Hypothalamus (tissue), 51 donors: ENCODE measurements around the gene PHF21B.

Experiments used
- DNase-seq, 51 donors: peaks; one replicate each; lab custom pipeline; 2025; lab: John Stamatoyannopoulos, UW

The PHF21B gene

DNA sequence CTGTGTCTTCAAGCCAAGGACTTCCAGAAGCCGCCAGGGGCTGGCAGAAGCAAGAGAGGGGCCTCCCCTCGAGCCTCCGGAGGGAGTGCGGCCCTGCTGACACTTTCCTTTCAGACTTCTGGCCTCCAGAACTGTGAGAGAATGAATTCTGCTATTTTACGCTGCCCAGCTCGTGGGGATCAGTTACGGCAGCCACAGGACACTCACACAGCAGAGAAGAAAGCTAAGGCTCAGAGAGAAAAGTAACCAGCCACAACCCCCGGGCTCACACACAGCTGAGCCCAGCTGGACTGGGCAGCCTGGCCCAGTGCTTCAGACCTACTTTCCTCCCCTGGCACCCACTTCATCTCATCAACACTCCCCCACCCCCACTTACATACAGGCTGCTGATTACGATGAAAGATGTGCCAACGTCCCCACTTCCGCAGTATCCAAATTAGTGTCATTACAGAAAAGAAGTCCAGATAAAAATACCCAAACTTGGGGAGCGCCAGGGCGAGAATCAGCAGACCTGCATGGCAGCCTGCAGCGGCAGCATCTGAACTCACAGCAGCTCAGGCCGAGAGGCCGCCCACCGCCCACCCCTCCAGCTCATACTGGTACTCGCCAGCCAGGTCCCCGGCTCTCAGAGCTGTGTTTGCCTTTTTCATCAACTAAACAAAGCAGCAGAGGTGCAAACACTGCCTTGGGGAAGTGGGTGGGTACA, 15.3 kb downstream of the PHF21B start:
- DNase-seq: peak in 1 of 51 donors; percentile 54

DNA sequence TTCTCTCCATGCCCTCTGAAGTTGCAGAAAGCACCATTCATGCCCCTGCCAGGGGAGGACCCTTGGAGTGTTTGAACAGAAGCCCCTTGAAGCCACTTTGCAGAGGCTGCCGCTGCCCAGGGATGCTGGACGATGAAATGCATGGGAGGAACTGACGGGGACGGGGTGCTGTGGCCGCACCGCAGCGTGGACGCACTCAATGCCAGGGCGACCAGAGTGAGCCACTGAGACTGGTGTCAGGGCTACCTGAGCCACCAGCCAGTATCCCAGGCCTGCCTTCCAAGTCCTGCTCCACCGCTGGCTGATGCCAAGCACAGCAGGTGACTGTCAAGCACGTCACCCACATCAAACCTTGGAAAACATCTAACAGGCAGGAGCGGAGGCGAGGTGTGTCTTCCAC, 17.6 kb downstream of the PHF21B start:
- DNase-seq: no peak

DNA sequence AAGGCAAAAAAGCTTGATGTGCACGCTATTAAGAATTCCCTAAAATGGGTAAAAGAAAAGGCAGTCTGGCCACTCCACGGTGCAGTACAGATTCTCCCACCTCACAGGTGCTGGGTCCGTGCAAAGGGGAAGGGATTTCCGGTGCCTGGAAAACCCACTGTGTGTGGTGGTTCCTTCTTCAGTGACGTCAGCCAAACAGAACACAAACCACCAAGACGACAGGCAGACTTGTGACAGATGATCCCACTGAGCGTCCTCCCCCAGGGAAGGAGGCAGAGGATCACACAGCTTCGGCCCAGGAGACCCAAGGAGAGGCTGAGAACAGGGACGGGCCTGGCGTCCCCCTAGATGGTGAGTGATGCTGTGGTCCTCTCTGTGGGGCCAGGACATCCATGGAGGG, 18.6 kb downstream of the PHF21B start:
- no peak for DNase-seq

DNA sequence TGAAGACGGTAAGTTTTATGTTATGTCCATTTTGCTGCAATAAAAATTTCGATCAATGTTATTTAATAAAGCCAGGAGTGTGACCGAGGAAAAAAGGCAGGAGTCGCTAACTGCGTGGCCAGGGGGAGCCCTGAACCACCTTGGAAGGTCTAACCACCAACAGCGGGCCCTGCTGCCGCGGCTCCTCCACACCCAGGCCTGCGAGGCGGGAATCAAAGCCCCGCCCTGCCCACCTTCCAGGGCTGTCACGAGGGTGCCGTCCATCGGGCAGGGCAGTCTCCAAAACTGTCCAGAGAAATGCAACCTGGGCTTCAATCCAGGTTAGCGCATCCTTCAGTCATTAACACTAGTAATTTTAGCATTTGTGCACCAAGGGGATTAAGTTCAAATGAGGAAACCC, 19.0 kb downstream of the PHF21B start:
- no peak for DNase-seq

DNA sequence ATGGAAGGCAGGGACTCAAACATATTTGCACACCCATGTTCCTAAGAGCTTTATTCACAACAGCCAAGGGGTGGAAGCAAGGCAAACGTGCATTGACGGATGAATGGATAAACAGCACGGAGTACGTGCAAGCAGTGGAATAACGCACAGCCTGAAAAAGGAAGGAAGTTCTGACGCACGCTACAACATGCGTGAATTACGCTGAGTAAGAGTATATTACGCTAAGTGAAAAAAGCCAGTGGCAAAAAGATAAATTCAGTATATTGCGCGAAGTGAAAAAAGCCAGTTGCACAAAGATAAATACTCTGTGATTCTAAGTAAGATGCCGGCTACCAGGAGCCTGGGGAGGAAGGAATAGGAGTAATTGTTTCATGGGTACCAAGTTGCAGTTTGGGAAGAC, 19.5 kb downstream of the PHF21B start:
- no peak for DNase-seq

DNA sequence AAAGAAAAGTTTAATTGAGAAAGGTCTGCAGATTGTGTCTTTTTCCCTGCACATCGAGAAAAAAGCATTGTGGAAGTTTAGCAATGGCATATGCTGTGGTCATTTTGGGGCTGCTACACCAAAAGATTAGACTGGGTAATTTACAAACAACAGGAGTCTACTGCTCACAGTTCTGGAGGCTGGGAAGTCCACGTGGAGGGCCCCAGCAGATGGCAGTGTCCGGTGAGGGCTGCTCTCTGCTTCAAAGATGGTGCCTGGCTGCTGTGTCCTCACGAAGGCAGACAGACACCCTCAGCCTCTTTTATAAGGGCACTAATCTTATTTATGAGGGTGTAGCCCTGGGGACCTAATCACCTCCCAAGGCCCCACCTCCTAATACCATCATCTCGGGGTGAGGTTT, 21.1 kb downstream of the PHF21B start:
- DNase-seq: no peak

DNA sequence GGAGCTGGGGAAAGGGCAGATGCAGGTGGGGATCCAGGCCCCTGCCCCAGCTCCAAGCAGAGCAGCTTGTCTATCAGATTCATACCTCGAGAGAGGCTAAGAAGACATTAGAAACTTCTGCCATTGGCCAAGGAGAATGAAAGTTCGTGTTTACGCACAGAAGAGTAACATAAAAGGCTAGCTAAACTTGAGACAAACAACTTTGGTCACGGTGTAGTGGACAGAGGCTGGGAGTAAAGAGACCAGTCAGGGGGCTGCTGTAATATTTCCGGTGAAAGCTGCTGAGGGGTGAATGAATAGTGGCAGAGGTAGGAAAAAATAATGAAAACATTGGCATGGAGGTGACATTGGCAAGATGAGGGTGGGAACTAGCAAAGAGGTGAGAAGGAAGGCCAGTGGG, 22.9 kb downstream of the PHF21B start:
- no peak for DNase-seq

DNA sequence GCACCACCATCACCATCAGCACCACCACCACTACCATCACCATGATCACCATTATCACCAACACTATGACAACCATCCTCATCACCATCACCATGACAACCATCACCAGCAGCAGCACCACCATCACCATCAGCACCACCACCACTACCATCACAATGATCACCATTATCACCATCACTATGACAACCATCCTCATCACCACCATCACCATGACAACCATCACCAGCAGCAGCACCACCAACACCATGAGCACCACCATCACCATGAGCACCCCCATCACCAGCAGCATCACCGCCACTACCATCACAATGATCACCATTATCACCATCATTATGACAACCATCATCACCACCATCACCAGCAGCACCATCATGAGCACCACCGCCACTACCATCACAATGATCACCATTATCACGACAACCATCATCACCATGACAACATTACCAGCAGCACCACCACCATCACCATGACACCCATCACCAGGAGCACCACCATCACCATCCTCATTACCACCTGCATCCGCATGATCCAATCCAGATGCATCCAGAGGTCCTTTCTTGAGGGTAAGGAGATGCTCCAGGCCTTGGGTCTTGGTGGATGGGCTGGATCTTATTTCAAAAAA, 23.8 kb downstream of the PHF21B start:
- DNase-seq: no peak

DNA sequence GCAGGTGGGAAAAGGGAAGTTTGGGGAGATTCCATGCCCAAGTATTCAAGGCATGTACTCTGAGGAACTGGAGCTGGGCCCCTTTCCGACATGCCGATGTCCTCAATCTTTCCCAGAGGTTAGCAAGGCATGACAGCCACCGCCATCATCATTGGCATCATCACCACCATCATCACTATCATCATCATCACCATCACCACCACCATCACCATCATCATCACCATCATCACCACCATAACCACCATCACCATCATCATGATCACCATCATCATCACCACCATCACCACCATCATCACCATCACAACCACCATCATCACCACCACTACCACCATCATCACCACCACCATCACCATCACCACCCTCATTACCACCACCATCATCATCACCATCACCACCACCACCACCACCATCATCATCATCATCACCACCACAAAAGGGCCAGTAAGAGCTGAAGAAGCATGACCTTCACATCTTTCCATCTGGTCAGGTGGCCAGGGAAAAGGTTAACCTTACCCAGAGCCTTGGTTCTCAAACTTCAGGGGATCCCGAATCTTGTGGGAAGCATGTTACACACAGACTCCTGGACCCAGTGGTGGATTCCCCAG, 25.8 kb downstream of the PHF21B start:
- DNase-seq: no peak

DNA sequence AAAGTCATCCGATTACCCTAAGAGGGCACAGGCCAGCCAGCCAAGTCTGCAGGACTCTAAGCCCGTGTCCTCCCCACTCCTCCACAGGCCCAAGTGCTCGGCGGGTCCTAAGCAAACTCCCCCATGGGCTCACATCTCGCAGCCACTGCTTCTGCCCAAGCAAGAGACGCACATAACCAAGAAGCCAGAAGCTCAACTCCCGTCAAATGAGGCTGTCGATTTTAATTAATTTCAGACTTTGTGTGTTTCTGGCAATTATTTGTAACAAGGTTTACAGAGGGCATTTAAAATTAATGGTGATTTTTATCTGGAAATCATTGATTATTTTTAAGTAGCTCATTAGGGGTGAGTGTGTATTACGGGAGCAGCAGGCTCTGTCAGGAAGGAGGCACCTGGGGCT, 27.4 kb downstream of the PHF21B start:
- DNase-seq: no peak

DNA sequence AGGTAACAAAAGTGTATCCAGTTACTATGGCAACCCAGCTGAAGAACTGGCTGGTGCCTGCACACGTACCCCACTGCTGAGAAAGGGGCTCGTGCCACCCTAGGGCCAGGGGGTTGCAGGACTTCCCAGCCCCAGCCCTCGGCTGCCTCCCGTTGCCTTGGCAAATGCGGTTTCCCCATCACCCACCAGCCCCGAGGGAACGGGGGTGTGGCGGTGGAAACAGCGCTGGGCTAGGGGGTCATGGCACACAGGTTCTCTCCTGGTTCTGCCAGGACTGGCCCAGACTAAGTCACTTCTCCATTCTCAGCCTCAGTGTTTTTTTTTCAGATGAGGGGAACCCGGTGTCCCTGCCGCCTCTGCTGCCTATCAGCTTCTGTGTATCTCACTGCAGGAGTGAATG, 27.9 kb downstream of the PHF21B start:
- no peak for DNase-seq

DNA sequence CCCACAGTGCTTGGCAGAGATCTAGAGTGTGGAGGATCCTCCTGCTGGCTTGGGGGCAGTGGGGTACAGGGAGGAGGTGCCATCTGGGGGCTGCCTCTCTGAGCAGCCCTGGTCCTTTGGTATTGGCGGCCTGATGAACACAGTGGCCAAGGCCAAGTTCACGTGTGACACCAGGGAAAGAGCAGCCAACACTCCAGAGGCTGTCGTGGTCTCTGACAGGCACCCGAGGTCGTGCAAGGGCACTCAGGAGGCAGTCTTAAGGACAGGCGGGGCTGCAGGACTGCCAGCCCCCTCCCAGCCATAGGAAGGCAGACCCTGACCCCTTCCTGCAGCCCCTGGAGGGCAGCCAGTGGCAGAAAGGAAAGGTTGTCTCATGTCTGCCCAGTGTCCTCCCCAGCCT, 30.7 kb downstream of the PHF21B start:
- DNase-seq: no peak

DNA sequence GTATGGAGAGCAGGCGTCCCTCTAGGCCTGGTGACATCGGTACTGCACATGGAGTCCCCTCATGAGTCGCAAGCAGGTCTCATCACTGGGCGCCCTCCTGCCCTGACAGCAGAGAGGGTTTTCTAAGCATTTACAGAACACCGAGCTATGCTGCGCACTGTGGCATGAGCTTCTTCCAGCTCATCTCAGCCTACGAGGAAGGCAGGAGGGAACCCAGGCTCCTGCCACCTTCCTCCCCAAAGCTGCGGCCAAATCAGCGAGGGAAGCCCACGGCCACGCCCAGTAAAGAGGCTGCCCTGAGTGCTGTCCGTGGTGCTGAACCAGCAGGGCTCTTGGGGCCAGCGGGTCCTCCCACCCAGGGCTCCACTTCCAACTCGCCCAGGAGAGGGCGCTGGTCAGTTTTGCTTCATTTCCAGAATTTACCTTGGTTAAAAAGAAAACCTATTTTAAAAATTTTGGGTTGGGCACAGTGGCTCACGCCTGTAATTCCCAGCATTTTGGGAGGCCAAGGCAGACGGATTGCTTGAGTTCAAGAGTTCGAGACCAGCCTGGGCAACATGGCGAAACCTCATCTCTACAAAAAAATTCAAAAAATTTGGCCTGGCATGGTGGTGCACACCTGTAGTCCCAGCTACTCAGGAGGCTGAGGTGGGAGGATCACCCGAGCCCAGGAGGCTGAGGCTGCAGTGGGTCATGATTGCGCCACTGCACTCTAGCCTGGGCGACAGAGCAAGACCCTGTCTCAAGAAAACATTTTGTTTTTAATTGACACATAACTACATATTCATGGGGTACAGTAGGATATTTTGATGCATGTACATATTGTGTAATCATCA, 34.2 kb downstream of the PHF21B start:
- peak in 39 of 51 donors; percentile 6 to 76 (median 47) for DNase-seq

DNA sequence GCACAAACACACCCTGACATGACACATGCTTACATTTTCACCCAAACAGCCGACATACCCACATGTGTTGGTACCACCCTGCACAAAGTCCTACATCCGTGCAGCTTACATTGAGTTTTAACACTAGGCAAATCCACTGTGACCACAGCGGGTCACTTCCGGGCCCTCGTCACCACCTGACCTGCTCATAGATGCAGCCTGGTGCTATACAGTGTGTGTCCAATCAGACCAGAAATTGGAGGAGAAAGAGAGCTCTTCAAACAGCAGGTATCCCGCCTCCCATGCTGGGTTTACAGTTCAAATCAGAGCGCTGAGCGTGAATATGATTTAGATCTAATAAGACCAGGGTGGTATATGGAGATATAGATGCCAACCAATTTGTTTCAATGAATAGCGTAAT, 35.4 kb downstream of the PHF21B start:
- DNase-seq: no peak

DNA sequence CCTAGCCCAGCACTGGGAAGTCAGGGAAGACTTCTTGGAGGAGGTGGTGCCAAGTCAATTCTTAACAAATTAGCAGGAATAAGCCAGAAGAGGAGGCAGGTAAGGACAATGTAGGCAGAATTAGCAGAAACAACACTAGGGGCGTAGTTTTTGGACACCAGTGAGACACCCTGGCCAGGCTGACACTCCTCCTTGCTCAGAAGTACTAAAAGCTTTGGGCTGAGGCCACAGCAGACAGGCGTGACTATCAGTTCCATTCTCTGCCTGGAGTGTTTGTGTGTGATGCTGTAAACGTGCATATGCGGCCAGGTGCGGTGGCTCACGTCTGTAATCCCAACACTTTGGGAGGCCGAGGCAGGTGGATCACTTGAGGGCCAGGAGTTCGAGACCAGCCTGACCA, 36.0 kb downstream of the PHF21B start:
- DNase-seq: no peak

DNA sequence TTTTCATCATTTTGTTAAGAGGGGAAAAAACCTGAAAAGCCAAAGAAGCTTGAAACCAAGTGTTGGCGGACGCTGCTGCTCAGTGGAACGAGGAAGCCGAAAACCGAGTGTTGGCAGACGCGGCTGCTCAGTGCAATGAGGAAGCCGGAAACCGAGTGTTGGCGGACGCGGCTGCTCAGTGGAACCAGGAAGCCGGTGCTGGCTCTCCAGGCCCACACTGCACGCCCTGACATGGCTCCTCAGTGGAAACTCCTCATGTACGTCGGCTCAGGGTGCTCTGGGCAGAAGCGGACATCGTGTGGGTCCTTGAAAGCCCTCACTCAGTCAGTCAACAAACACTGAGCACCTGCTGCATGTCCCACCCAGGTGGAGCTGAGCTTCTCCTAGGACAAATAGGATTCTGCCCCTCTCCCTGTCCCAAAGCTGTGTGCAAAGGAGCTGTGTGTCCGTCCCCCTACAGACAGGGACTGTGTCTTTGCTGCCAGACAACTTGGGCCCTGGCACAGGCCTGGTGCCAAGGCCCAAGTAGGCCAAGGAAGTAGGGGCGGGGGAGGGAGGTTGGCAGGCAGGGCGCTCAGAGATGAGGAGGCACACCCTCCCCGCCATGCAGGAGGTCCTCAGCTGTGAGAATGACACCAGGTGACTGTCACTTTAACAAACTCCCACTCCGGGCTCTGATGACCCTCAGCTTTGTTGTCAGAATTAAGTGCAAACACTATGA, 37.3 kb downstream of the PHF21B start:
- DNase-seq: peak in 22 of 51 donors; percentile 10 to 52 (median 26)

DNA sequence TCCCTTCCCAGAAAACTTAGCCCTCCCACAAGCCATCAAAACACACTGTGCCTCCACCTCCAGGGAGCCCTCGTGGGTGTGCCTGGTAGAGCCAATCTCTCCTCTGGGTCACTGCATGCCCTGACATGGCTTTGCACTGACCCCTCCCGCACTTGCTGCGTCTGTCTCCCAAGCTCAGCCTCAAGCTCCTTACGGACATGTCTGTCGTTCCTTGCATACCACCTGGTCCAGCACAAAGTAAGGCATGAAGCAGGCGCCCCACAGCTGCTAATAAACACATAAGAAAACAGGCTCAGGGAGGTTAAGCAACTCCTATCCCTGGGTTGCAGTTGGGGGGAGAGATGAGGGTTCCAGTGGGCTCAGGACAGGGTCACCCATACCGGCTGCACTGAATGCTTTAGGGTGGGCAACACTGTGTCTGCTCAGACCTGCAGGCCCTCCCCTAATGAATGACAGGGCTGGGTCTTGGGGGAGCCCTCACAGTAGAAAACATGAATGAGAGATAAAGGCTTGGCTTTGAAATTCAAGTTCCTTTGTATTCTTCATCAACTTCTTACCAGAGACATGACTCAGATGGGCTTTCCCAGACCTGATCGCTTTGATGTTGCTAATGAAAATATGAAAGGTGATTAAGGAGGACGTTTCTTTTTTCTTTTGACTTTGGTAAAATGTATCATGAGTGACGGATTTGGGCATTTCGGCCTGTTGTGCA, 38.0 kb downstream of the PHF21B start:
- no peak for DNase-seq

DNA sequence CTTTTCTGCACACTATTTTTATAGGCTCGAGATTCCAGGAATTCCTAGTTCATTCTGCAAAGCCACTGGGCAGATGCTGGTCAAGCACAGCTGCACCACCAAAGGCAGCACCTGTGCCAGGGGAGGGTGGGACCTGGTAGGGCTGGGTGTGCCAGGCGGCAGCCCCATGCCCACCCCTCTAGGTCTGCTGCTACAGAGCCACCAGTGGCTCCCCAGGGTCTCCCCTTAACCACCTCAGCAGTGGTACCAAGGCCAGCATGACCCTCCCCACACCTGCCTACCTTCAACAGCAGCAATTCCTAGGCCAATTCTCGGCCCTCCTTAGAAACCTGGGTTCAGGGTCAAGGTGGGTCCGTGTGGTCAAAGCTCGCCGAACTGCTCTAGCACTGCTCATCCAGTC, 39.5 kb downstream of the PHF21B start:
- no peak for DNase-seq

DNA sequence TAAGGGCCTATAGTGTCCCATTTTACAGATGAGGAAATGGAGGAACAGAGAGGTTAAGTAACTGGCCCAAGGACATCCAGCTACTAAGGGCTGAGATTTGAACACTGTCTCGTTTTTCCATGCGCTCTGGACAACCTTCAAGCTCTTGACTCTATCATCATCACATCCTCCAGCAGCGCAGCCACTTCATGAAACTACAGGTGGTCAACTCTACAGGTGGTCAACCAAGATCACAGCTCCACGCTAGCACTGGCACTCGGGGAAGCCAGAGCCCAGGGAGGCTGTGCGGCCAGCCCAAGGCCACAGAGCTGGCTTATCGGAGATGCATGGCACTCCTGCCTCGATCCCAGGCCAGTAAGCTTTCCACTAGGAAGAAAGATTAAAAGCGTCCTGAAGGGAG, 40.0 kb downstream of the PHF21B start:
- no peak for DNase-seq

DNA sequence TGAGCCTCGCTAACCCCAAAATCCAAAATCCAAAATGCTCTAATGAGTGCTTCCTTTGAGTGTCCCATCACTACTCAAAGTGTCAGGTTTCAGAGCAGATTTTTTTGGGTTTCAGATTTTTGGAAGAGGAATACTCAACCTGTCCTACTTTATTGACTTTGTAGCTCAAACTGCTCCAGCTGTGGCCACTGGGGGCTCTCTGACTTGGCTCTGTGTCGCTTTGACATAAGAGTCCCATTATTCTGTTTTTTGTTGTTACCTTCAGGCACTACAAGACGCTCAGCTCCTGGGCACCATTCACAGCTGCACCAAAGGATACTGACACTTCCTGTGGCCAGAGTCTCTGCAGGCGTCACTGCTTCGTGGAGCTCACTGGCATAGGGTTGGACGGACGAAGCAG, 41.1 kb downstream of the PHF21B start:
- DNase-seq: peak in 9 of 51 donors; percentile 2 to 57 (median 31)
